Astrocyte of the spinal cord (primary cell): ENCODE results near the gene DPP9.

Source experiments
- DNase-seq: peaks from one replicate; pipeline ENCODE4 v3.0.0; 2011; ENCODE audit warnings: low read depth, low spot score
- H3K4me3 ChIP-seq: 2 replicates; pipeline ENCODE4 v1.5.1; 2011; ENCODE audit warnings: low read depth, mild to moderate bottlenecking, low read length, moderate library complexity
- CTCF ChIP-seq: IDR thresholded peaks from 2 replicates; pipeline ENCODE4 v1.5.1; 2012; ENCODE audit warnings: low read depth, mild to moderate bottlenecking, low read length, inconsistent platforms
- in situ Hi-C: cut with HindIII; loops from 2 replicates; pipeline ENCODE4 v1.10.0; 2017; ENCODE audit warnings: low sequenced_read_pairs

The DPP9 gene

GRCh38 chr19:4723595-4724514, at the start of gene DPP9:
TSS of gene DPP9 (minus strand) at chr19:4723842. CDS start at chr19:4719906, 3,936 bp downstream.
- H3K4me3 ChIP-seq: peak within 1 kb of the TSS; percentile 71
- TF ChIP-seq CTCF: peak; percentile 22
- peak; percentile 99 for DNase-seq
- in situ Hi-C loops: no loop called here

GRCh38 chr19:4773047-4773640, 49.5 kb upstream of the DPP9 start:
- no peak for DNase-seq
- in situ Hi-C loops: no loop called here
- TF ChIP-seq CTCF: no peak

GRCh38 chr19:4772566-4772965, 48.9 kb upstream of the DPP9 start:
- TF ChIP-seq CTCF: no peak
- no peak overlapping the region for H3K4me3 ChIP-seq
- in situ Hi-C loops: no loop called here
- no peak for DNase-seq

More at GRCh38 chr19:4773047-4773640, 49.5 kb upstream of the DPP9 start:
- H3K4me3 ChIP-seq: no peak overlapping the region

- in situ Hi-C loops: no loop called here
- no peak for TF ChIP-seq CTCF
- DNase-seq: peak; percentile 79
- no peak overlapping the region for H3K4me3 ChIP-seq
These were observed 45.5 kb upstream of the DPP9 start for GRCh38 chr19:4768934-4769777.

GRCh38 chr19:4764393-4764660, 40.7 kb upstream of the DPP9 start:
- in situ Hi-C loops: no loop called here
- H3K4me3 ChIP-seq: no peak overlapping the region
- no peak for TF ChIP-seq CTCF
- DNase-seq: no peak

- in situ Hi-C loops: no loop called here
- TF ChIP-seq CTCF: no peak
- H3K4me3 ChIP-seq: no peak overlapping the region
- no peak for DNase-seq
These were observed 39.4 kb upstream of the DPP9 start for GRCh38 chr19:4763021-4763420.
